Limb (tissue), 2 donors: Measurements from ENCODE around the gene C20orf144.

Experiments
- DNase-seq, 2 donors: peaks; one replicate each; pipeline ENCODE4 v3.0.0-alpha.2; 2016; ENCODE audit errors: extremely low spot score in 2 of 2

C20orf144 gene

GRCh38 chr20:33649201-33649681 lies 12.9 kb upstream of the C20orf144 start:
- peak; percentile 43 to 47 for DNase-seq

- DNase-seq = no peak
Observed at GRCh38 chr20:33650111-33650752, 11.9 kb upstream of the C20orf144 start.

GRCh38 chr20:33650753-33651561 lies 11.2 kb upstream of the C20orf144 start:
- DNase-seq = peak in 1 of 2 donors; percentile 37

GRCh38 chr20:33651562-33652048 lies 10.5 kb upstream of the C20orf144 start:
- DNase-seq = no peak

- DNase-seq = peak; percentile 58 to 82
Observed at GRCh38 chr20:33653218-33653899, 8.8 kb upstream of the C20orf144 start.

- peak in 1 of 2 donors; percentile 45 for DNase-seq
Observed at GRCh38 chr20:33653900-33654596, 8.1 kb upstream of the C20orf144 start.

GRCh38 chr20:33654680-33655161 lies 7.4 kb upstream of the C20orf144 start:
- peak in 1 of 2 donors; percentile 34 for DNase-seq

GRCh38 chr20:33655164-33655563 lies 7.0 kb upstream of the C20orf144 start:
- no peak for DNase-seq

GRCh38 chr20:33656010-33656782 lies 5.9 kb upstream of the C20orf144 start:
- DNase-seq = peak in 1 of 2 donors; percentile 35

GRCh38 chr20:33656783-33657703 lies 5.1 kb upstream of the C20orf144 start:
- DNase-seq = no peak

- peak in 1 of 2 donors; percentile 31 for DNase-seq
Observed at GRCh38 chr20:33657704-33658095, 4.4 kb upstream of the C20orf144 start.

GRCh38 chr20:33658510-33658909 lies 3.6 kb upstream of the C20orf144 start:
- DNase-seq = peak in 1 of 2 donors; percentile 28

GRCh38 chr20:33658929-33659328 lies 3.2 kb upstream of the C20orf144 start:
- no peak for DNase-seq

GRCh38 chr20:33659341-33660034 lies 2.6 kb upstream of the C20orf144 start:
- no peak for DNase-seq

- no peak for DNase-seq
Observed at GRCh38 chr20:33660035-33660684, 2.0 kb upstream of the C20orf144 start.

GRCh38 chr20:33660685-33661058 lies 1.5 kb upstream of the C20orf144 start:
- no peak for DNase-seq

GRCh38 chr20:33663161-33664084 lies 1.3 kb downstream of the C20orf144 start:
- DNase-seq = peak in 1 of 2 donors; percentile 86
